K562 (cell line): ENCODE results near the gene ZNF541. TPM values are rescaled to one million over a fixed set of nuclear protein-coding genes. Genes with fewer than 3 reads are reported as not detected.

Experiments
- ATAC-seq: fragments of 200-7000 bp; cut with Tn5 transposase; 3 replicates; pipeline ENCODE4 v1.9.1; 2020; ENCODE audit warnings: moderate library complexity
- BruUV-seq: library from RNA; stranded (reverse); fragments of 400-500 nt; replicated peaks from 2 replicates; lab custom pipeline; 2021; lab: Mats Ljungman, UMichigan
- CTCF ChIA-PET: fragments of 300-600 bp; formaldehyde crosslinking; extraction: SDS; loops from one replicate; lab custom pipeline; 2021; ENCODE audit warnings: low intra/inter-chr PET ratio; lab: Yijun Ruan, JAX
- POLR2A ChIA-PET: fragments of 300-600, 350-650 bp; sonication (Branson Sonifier 250); formaldehyde crosslinking; extraction: SDS; loops from one replicate; lab custom pipeline; 2021; ENCODE audit warnings: antibody characterized with exemption, inconsistent platforms; lab: Yijun Ruan, JAX
- DNase-seq, 4 experiments: peaks; one replicate each; pipeline versions ENCODE4 v3.0.0 to v3.0.0-alpha.2; 2011 to 2018; ENCODE audit warnings: low spot score in 3 of 4, mixed read lengths in 3 of 4; ENCODE audit errors: extremely low read depth in 1 of 4
- FAIRE-seq: peaks from 2 replicates; lab custom pipeline; 2011; peaks lifted over from hg19 to GRCh38; lab: Jason Lieb, UNC
- H2AFZ ChIP-seq: 2 replicates; pipeline ENCODE4 v1.6.0; 2011; ENCODE audit warnings: low read depth, low read length, control low read depth, inconsistent platforms
- H3K27ac ChIP-seq: fragments of 200-600 bp; 3 replicates; pipeline ENCODE4 v1.8.0; 2011; ENCODE audit warnings: low read depth, mild to moderate bottlenecking, control low read depth, inconsistent platforms, low read length, moderate library complexity, mixed read lengths; ENCODE audit errors: extremely low read depth
- H3K27me3 ChIP-seq, 2 experiments: fragments of 300-600 bp in 1 of 2; 2 replicates in 1 of 2; 3 replicates in 1 of 2; pipeline versions ENCODE4 v1.6.0 to v1.8.0; 2011; ENCODE audit warnings: inconsistent platforms in 2 of 2, low read length in 2 of 2, mild to moderate bottlenecking in 1 of 2, mixed read lengths in 1 of 2, moderate library complexity in 1 of 2; ENCODE audit not compliant: control insufficient read depth in 2 of 2, insufficient read depth in 2 of 2
- H3K36me3 ChIP-seq: fragments of 300-600 bp; 3 replicates; pipeline ENCODE4 v1.8.0; 2011; ENCODE audit warnings: mild to moderate bottlenecking, low read length, inconsistent platforms; ENCODE audit not compliant: control insufficient read depth, insufficient read depth
- H3K4me1 ChIP-seq, 2 experiments: fragments of 200-600 bp in 1 of 2; replicated peaks in 1 of 2; 2 replicates in 1 of 2; 3 replicates in 1 of 2; pipeline versions ENCODE4 v1.5.1 to v1.8.0; 2011; ENCODE audit warnings: inconsistent platforms in 2 of 2, low read length in 2 of 2, mild to moderate bottlenecking in 1 of 2, mixed read lengths in 1 of 2, moderate library complexity in 1 of 2; ENCODE audit not compliant: control insufficient read depth in 2 of 2, insufficient read depth in 2 of 2
- H3K4me2 ChIP-seq: 2 replicates; pipeline ENCODE4 v1.6.1; 2011; ENCODE audit warnings: low read length, control low read depth, inconsistent platforms, mixed read lengths; ENCODE audit not compliant: insufficient read depth
- H3K4me3 ChIP-seq: fragments of 200-600 bp; sonication (generic), shearing (Covaris generic); 2 replicates; pipeline ENCODE4 v1.5.1; 2016; ENCODE audit warnings: control low read depth, inconsistent platforms
- H3K79me2 ChIP-seq: fragments of 200-600 bp; 3 replicates; pipeline ENCODE4 v1.8.0; 2011; ENCODE audit warnings: low read length, inconsistent platforms; ENCODE audit not compliant: control insufficient read depth, insufficient read depth
- H3K9ac ChIP-seq, 2 experiments: 2 replicates each; pipeline versions ENCODE4 v1.6.0 to v1.6.1; 2011; ENCODE audit warnings: low read depth in 2 of 2, low read length in 2 of 2, control low read depth in 1 of 2, inconsistent platforms in 1 of 2, mild to moderate bottlenecking in 1 of 2, mixed read lengths in 1 of 2; ENCODE audit not compliant: insufficient read depth in 1 of 2
- H3K9me1 ChIP-seq: one replicate; pipeline ENCODE4 v1.6.0; 2011; ENCODE audit warnings: inconsistent platforms, mild to moderate bottlenecking, low read length, moderate library complexity; ENCODE audit not compliant: control insufficient read depth, insufficient read depth
- H3K9me3 ChIP-seq: replicated peaks from 2 replicates; pipeline ENCODE4 v1.5.1; 2011; ENCODE audit warnings: low read depth, low read length, inconsistent platforms; ENCODE audit not compliant: control insufficient read depth, insufficient read depth
- H4K20me1 ChIP-seq: replicated peaks from 2 replicates; pipeline ENCODE4 v1.6.1; 2011; ENCODE audit warnings: low read length, inconsistent platforms, mixed read lengths; ENCODE audit not compliant: control insufficient read depth, insufficient read depth
- DMBX1 ChIP-seq: fragments of 250-450 bp; sonication (Bioruptor Pico); IDR thresholded peaks from 2 replicates; pipeline ENCODE4 v1.8.0; 2022; ENCODE audit warnings: inconsistent platforms, mild to moderate bottlenecking, moderate library complexity, borderline replicate concordance
- FOXA3 ChIP-seq, 2 experiments: fragments of 450-650 bp in 1 of 2; sonication (generic) in 1 of 2; formaldehyde crosslinking; IDR thresholded peaks in 1 of 2; conservative IDR thresholded peaks in 1 of 2; 2 replicates each; pipeline versions ENCODE4 v1.4.0 to v1.8.0; 2020 to 2022; ENCODE audit warnings: mild to moderate bottlenecking in 2 of 2, missing genetic modification reagents in 1 of 2
- HMGN3 ChIP-seq: IDR thresholded peaks from 2 replicates; pipeline ENCODE4 v1.6.1; 2011; ENCODE audit warnings: borderline replicate concordance, low read depth, mild to moderate bottlenecking, mixed read lengths, low read length; ENCODE audit not compliant: insufficient read length; ENCODE audit errors: extremely low read depth
- MTA1 ChIP-seq: fragments of 450-650 bp; IDR thresholded peaks from 2 replicates; pipeline ENCODE4 v1.6.1; 2017; ENCODE audit warnings: borderline replicate concordance
- NCOA4 ChIP-seq: fragments of 450-650 bp; IDR thresholded peaks from 2 replicates; pipeline ENCODE4 v1.6.1; 2018; ENCODE audit warnings: mild to moderate bottlenecking; ENCODE audit not compliant: partially characterized antibody
- TCFL5 ChIP-seq: fragments of 250-450 bp; sonication (Bioruptor Pico); conservative IDR thresholded peaks from 2 replicates; pipeline ENCODE4 v1.6.1; 2021; ENCODE audit warnings: mild to moderate bottlenecking, moderate library complexity, matching md5 sums
- YY1 ChIP-seq, 3 experiments: IDR thresholded peaks; 2 replicates each; pipeline ENCODE4 v1.6.1; 2011; ENCODE audit warnings: low read length in 2 of 3, mild to moderate bottlenecking in 2 of 3, moderate library complexity in 2 of 3, borderline replicate concordance in 1 of 3, control low read depth in 1 of 3, low read depth in 1 of 3; ENCODE audit not compliant: insufficient read depth in 3 of 3, insufficient replicate concordance in 2 of 3, control insufficient read depth in 1 of 3, insufficient read length in 1 of 3; ENCODE audit errors: extremely low read depth in 1 of 3
- ZKSCAN1 ChIP-seq: fragments of 150-350 bp; IDR thresholded peaks from 2 replicates; pipeline ENCODE4 v1.6.1; 2016; ENCODE audit warnings: low read depth, low read length
- WGBS: fragments of 100-300 bp; shearing (Covaris generic); methylation state at CpG from one replicate; pipeline ENCODE4 v1.1.6; 2016; ENCODE audit warnings: low coverage, mixed read lengths; ENCODE audit not compliant: insufficient coverage; ENCODE audit errors: missing lambda C conversion rate; 5-methylcytosine and 5-hydroxymethylcytosine counted together
- in situ Hi-C: fragments of 300-500 bp; cut with MboI; formaldehyde crosslinking; loops from 4 replicates; pipeline ENCODE4 v1.15.0; 2018; ENCODE audit warnings: inconsistent platforms, mixed read lengths
- intact Hi-C: fragments of 100-400 bp; cut with micrococcal nuclease; formaldehyde crosslinking; loops from 2 replicates; pipeline ENCODE4 v1.14.2; 2022
- polyA plus RNA-seq, 8 experiments: library from polyadenylated mRNA; depleted of rRNA in 4 of 8; stranded (reverse) in 5 of 8; unstranded in 3 of 8; fragments of >200 nt; fragmentation: Nextera tagmentation in 2 of 8; fragmentation: Illumina TruSeq in 1 of 8; extraction: Ambion mirVana in 2 of 8; extraction: Trizol in 1 of 8; gene quantifications; 2 replicates each; pipeline versions ENCODE4 v1.2.1 to v1.2.3, GENCODE V29; 2011 to 2014; ENCODE audit warnings: inconsistent platforms in 1 of 8, missing spikeins in 1 of 8
- total RNA-seq, 7 experiments: library from RNA; depleted of rRNA in 6 of 7; stranded (reverse); fragments of >200 nt in 6 of 7; fragmentation: Illumina TruSeq in 2 of 7; extraction: Trizol in 2 of 7; gene quantifications; 2 replicates each; pipeline versions ENCODE4 v1.2.1 to v1.2.3, GENCODE V29; 2011 to 2021; ENCODE audit warnings: low replicate concordance in 1 of 7
- TF ChIP-seq, protein P1 (sequence below): sonication (generic); formaldehyde crosslinking; IDR thresholded peaks from 2 replicates; pipeline ENCODE4 v1.8.1; 2023; ENCODE audit warnings: mild to moderate bottlenecking, missing genetic modification reagents

ZNF541 gene
- total and polyA plus RNA-seq, 9 of the 15 experiments (the other 6 are each of a cell fraction or from before 2014, with no cell fraction given): 0.04 to 0.11 (median 0.05) TPM; not detected in 1

DNA sequence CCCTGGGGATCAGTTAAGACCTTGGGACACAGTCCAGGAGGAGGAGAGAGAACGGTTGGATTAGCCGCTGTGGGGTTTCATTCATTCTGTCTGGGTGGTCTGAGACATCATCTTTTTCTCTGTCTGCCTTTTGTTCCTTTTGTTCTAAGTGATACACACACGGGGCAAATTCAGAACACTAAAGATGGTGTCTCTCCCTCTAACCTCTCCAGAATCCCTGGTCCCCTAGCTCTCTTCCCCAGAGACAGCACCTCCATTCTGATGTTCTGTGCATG is 41.0 kb upstream of the ZNF541 start:
- no peaks in the 10 kb centered on the region; the same call in 2 of the 3 replicates for H3K36me3 ChIP-seq
- WGBS: 61% methylated on average over 3 of the region's 3 CpGs
- H3K27me3 ChIP-seq: no peaks in the 10 kb centered on the region
- no peak for FAIRE-seq
- no peak for DNase-seq
- no peak overlapping the region for H3K9ac ChIP-seq
- ChIA-PET POLR2A (interaction anchor here (0.6 to 1.0 kb wide), 2 partner anchors 10 to 97 kb away, joined by 3 read pairs; no protein-coding TSS in a partner anchor), CTCF (interaction anchor here (0.6 kb wide), 1 partner anchor 35 kb away, joined by 3 read pairs; no protein-coding TSS in a partner anchor)
- H3K4me1 ChIP-seq: peaks cover 3 to 23% of the 10 kb centered on the region in 2 experiments; a peak in 3 of 5 replicates
- no peak overlapping the region for H3K4me2 ChIP-seq
- in situ Hi-C loops: no loop called here
- no peak for ATAC-seq
- H3K27ac ChIP-seq: no peak overlapping the region
- no peaks in the 10 kb centered on the region for H3K9me3 ChIP-seq
- peaks cover 82% of the 10 kb centered on the region for H3K79me2 ChIP-seq
- H3K9me1 ChIP-seq: no peaks in the 10 kb centered on the region
- BruUV-seq: no TSS peak
- H4K20me1 ChIP-seq: peaks cover 45% of the 10 kb centered on the region
- no peak overlapping the region for H2AFZ ChIP-seq
- H3K4me3 ChIP-seq: no peak overlapping the region
- intact Hi-C loops: no loop called here
- TF ChIP-seq NCOA4 (no peak), TCFL5 (no peak)

DNA sequence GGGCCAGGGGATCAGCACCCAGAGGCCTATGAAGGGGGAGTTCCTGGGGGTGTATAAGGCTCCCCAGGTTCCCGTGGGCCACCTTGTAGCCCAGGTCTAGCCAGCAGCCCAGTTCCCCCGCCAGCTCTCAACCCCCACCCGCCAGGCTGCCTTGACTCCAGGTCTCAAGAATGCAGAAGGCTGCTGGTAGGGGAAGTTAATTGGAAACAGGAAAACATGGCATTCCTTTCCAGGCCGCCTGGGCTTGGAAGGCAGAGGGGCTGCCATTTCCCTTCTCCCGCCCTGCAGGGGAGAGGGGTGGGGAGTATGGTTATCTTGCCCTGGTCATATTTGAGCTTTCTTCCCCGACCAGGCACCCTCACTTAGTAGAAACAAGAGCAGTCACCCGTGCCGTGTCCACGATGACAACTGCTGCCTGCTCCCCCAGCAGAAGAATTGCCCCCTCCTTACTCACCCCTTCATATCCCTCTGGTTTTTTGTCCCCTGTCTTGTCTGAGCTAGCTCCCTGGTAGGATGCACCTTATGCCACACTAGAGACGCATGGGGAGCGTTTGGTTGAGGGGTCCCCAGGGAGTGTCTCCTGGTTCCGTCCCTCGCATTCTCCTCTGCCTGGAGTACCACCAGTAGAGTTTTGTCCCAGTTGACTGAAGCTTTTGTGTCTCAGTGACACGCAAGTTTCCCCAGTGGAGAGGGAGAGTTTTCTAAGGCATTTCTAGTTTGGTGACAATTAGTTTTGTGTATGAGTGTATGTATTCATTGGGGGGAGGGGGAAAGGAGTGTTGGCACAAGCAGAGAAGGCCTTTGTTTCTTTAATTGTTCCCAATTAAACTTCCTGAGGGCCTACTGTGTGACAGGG is 40.4 kb upstream of the ZNF541 start:
- TF ChIP-seq YY1 (IDR thresholded peaks at IDR 0.05; ENCODE audit: borderline replicate concordance in 1 of 3, control insufficient read depth in 1 of 3, extremely low read depth in 1 of 3, insufficient read depth in 3 of 3, insufficient read length in 1 of 3, insufficient replicate concordance in 2 of 3, low read depth in 1 of 3, low read length in 2 of 3) (peak in 1 of 3 experiments; percentile 24), HMGN3 (no peak), ZKSCAN1 (peak; percentile 81; the same call in 1 of the 2 replicates), FOXA3 (CRISPR knock-in tag; conservative IDR thresholded peaks at IDR 0.05 in 1 of 2, IDR thresholded peaks at IDR 0.05 in 1 of 2) (no peak), DMBX1 (CRISPR knock-in tag) (no peak), MTA1 (peak; percentile 55; the same call in 1 of the 2 replicates)
- TF ChIP-seq, protein P1, sequence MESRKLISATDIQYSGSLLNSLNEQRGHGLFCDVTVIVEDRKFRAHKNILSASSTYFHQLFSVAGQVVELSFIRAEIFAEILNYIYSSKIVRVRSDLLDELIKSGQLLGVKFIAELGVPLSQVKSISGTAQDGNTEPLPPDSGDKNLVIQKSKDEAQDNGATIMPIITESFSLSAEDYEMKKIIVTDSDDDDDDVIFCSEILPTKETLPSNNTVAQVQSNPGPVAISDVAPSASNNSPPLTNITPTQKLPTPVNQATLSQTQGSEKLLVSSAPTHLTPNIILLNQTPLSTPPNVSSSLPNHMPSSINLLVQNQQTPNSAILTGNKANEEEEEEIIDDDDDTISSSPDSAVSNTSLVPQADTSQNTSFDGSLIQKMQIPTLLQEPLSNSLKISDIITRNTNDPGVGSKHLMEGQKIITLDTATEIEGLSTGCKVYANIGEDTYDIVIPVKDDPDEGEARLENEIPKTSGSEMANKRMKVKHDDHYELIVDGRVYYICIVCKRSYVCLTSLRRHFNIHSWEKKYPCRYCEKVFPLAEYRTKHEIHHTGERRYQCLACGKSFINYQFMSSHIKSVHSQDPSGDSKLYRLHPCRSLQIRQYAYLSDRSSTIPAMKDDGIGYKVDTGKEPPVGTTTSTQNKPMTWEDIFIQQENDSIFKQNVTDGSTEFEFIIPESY (CRISPR knock-in tag): peak; percentile 59; the same call in 1 of the 2 replicates
- TF ChIP-seq, all 486 proteins: peak for 4
- H3K27me3 ChIP-seq: no peaks in the 10 kb centered on the region
- no TSS peak for BruUV-seq
- intact Hi-C loops (no loop called here), in situ Hi-C loops (no loop called here)
- H3K27ac ChIP-seq: no peak overlapping the region; the same call in 2 of the 3 replicates
- ChIA-PET POLR2A (interaction anchor here (0.6 to 1.1 kb wide), 5 partner anchors 9 to 96 kb away, joined by 3 to 5 read pairs (median 3); no protein-coding TSS in a partner anchor), CTCF (interaction anchor here (0.6 kb wide), 1 partner anchor 36 kb away, joined by 3 read pairs; no protein-coding TSS in a partner anchor)
- no peak overlapping the region for H3K4me3 ChIP-seq
- peak in 1 of 4 experiments; percentile 25 for DNase-seq
- H2AFZ ChIP-seq: no peak overlapping the region
- no peaks in the 10 kb centered on the region; the same call in 2 of the 3 replicates for H3K36me3 ChIP-seq
- WGBS: 54% methylated on average over 14 of the region's 14 CpGs
- no peak overlapping the region for H3K4me2 ChIP-seq
- FAIRE-seq: peak; percentile 69
- no peak for ATAC-seq
- H3K9me1 ChIP-seq: no peaks in the 10 kb centered on the region
- H3K9me3 ChIP-seq: no peaks in the 10 kb centered on the region
- peaks cover 3 to 18% of the 10 kb centered on the region in 2 experiments; a peak in 3 of 5 replicates for H3K4me1 ChIP-seq
- H3K79me2 ChIP-seq: peaks cover 77% of the 10 kb centered on the region
- H4K20me1 ChIP-seq: peaks cover 39% of the 10 kb centered on the region
- H3K9ac ChIP-seq: peak overlapping the region in 1 of 2 experiments; percentile 73; a peak in 2 of 4 replicates
